NCI-H1930 (cell line): ENCODE measurements around the gene DOCK7.
"Not testable (repeated sequence)": the region's sequence is repeated elsewhere in the genome, so short reads cannot be mapped to it uniquely, and the experiment has no call there.

ENCODE experiments used
- DNase-seq, 2 experiments: peaks; one replicate each; lab custom pipeline; 2025; lab: John Stamatoyannopoulos, UW

DOCK7 gene

DNA sequence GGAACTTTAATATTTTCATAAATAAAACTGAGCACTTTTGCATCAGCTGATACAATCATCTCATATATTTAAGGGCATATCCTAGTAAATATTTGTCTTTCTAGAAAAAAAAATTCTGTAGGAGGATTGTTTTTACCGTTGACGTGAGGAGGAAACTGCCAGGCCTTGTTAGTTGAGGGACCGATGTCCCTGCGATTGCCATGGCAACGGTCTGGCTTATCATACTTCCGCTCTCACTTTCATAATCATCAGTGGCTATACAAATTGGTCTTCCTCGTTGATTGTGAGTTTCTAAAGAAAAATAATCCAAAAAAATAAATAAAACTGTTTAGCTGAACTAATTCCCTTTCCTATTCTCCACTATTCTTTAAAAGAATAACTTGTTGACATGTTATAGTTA, 160.2 kb downstream of the DOCK7 start:
- no peak for DNase-seq

DNA sequence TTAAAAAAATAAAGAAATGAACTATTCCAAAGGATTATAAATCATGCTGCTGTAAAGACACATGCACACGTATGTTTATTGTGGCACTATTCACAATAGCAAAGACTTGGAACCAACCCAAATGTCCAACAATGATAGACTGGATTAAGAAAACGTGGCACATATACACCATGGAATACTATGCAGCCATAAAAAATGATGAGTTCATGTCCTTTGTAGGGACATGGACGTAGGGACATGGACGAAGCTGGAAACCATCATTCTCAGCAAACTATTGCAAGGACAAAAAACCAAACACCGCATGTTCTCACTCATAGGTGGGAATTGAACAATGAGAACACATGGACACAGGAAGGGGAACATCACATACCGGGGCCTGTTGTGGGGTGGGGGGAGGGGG, 160.8 kb downstream of the DOCK7 start:
- not testable (repeated sequence) for DNase-seq

DNA sequence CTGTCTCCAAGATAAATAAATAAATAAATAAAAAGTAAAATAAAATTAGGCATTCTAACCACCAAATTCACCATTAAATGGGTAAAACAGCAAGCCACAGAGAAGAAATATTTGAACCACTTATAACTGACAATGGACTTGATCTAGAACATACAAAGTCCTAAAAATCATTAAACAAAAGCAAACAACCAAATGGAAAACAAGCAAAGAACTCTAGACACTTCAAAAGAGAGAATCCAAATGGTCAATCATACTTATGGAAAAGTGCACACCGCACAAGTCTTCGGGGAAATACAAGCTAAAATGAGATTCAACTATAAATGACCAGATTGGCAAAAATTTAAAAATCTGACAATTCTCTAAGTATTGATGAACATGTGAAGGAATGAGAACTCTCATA, 164.3 kb downstream of the DOCK7 start:
- no peak for DNase-seq

DNA sequence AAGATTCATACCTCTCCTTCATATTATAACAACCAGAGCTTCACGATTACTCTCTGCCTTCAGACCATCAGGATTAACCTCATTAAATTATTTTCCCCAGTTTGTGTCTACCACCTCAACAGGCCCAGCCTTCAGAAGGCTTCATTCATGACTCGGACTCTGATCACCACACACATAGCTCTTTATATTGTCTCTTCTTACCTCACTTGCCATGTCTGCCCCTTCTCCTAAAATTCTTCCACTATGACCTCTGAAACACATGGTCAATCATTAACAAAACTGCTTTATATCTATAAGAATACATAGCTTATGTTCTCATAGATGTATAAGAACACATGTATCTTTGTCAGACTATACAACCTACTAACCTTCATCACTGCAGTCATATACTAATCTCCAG, 171.6 kb downstream of the DOCK7 start:
- DNase-seq = no peak

DNA sequence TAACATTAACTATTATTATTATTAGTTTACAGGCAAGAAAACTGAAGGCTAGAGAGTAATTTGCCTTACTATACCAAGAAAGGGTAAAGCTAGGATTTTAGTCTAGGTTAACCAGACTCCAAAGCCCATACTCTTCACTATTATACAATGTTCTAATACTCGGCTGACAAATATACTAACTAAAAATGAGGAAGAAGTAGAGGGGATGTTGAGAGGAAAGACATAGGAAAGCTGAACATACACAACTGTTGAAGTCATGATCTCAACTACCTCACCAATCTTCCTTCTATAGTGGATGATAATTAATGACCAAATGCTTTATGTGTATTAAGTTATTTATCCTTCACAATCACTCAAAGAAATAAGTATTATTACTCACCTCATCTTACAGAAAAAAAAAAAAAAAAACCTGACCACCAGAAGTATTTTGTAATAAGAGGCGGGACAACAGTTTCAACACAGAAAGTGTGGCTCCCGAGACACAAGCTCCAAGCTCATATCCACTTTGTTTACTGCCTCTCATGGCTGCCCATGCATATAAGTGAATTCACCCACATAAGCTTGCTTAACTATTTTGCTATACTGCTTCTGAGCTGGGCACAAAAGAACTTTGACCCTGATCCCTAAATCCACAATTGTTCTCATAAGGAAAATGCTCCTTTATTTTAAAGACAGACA, 173.3 kb downstream of the DOCK7 start:
- DNase-seq = no peak

DNA sequence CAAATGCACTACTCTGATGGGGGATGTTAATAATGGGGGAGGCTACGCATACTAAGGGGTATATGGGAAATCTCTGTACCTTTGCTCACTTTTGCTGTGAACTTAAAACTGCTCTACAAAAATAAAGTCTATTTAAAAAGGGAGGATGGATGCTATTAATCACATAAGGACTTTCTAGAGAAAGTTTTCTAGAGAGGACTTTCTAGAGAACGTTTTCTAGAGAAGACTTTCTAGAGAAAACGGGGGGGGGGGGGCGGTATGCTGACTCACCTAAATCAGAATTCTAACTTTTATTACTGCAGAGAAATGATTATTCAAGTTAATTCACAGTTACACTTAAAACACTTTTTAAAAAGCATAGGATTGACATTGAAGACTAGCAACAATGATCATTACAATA, 175.2 kb downstream of the DOCK7 start:
- no peak for DNase-seq

DNA sequence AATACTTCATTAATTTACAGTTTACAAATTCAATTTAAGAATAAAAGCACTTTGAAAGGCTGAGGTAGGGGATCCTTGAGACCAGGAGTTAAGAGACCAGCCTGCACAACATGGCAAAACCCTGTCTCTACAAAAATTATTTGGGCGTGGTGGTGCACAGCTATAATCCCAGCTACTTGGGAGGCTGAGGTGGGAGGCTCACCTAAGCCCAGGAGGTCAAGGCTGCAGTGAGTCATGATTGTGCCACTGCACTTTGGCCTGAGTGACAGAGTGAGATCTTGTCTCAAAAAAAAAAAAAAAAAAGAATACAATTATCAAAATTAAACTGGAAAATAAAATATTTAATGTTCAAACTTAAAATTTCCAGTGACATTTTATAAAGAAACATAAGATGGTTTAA, 179.2 kb downstream of the DOCK7 start:
- DNase-seq = no peak

DNA sequence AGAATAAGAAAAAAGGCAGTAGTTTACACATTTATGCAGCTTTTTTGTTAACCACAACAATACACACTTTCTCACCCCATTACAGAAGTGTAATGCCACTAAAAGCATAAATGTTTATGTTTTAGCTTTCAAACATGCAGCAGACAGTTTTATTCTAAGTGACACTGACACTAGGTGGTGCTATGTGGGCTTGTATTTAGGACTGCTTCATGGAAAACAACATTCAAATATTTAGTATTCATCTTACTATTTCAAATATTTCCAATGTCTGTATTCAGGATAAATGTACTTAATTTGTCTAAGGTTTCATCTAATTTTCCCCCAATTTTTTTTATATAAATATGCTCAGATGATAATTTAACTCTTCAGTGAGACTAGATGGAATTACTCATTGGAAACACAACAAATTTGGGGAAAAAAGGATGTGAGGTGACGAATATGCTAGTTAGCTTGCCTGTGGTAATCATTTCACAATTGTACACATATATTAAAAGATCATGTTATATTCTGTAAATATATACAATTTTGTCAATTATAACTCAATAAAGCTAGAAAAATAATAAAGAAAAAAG, 179.9 kb downstream of the DOCK7 start:
- DNase-seq = no peak

DNA sequence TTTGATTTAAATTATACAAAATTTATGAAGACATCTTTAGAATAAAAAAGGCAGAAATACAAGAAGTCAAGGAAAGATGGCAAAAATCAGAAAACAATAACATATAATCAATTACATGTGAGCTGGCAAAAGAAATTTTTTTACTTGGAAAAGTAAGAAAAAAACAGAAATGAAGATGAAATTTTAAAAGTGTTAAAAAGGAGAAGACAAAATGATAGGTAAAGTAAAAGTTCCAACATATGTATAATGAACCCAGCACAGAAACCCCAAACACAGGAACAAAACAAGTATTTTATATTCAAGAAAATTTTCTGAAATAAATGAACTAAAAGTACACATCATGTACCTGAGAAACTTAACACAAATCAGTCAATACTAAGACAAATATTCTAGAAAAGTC, 188.0 kb downstream of the DOCK7 start:
- DNase-seq = no peak

DNA sequence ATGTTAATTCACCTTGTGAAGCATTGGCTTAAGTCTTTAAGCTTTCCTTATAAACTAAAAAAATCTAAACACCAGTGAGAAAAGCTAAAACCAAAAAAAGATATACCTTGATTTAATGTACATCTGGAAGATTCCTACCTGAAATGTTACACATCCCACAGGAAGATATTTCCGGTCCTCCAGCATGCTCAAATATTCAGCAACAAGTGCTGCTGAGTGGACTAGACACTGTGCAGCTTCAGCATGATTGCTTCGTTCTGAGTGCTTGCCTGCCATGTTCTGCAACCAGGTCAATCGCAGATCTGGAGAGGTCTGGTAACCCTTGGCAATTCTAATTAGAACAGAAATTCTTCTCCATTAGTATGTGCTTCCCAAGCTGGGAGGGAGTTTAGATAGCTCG, 194.0 kb downstream of the DOCK7 start:
- no peak for DNase-seq

DNA sequence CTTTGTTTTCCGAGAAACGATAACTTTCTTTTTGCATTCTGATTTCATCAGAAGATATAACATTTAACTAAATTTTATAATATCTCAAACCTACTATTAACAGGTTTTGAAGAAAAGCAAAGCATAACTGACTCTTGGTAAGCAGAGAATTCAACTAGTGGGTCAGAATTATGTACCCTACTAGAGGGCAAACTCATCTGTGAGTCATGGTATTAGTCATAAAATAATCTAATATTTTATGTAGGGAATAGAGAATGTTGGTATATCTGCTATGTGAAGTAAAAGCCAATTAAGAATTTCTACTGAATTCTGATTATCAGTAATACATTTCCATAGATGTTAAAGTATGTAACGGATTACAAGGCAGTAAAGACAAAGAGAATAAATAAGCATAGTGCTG, 194.5 kb downstream of the DOCK7 start:
- no peak for DNase-seq

DNA sequence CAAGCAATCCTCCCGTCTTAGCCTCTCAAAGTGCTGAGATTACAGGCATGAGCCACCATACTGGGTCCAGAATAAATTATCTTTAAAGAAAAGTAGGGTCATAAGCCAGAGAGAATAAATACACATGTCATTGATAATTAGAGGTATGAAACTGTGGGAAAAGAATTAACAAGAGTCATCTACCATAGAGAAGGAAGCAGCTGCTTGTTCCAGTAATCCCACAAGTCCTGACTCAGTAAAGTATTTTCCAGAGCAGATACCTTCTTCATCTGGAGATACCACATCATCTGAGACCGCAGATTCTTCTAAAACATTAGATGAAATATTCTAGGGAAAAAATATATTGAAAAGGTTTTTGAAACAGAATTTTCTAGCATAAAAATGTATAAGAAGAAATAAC, 195.7 kb downstream of the DOCK7 start:
- DNase-seq = no peak

DNA sequence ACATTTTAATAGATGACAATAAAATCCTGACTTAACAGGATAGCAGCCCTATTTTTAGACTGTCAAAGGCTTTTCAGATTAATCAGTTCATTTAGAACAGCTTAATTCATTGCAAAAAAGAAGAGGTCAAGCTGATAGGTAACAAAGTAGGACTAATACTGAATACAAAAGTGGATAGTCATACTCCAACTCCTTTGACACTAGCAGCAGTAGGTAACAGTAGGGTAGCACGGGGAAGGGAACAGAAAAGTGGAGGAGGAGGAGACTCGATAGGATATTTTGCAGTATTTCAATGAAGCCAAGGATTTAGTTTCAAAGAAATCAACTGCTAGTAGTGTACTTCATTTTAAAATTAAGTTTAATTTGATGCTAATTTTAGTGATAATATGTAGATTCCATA, 200.2 kb downstream of the DOCK7 start:
- no peak for DNase-seq

DNA sequence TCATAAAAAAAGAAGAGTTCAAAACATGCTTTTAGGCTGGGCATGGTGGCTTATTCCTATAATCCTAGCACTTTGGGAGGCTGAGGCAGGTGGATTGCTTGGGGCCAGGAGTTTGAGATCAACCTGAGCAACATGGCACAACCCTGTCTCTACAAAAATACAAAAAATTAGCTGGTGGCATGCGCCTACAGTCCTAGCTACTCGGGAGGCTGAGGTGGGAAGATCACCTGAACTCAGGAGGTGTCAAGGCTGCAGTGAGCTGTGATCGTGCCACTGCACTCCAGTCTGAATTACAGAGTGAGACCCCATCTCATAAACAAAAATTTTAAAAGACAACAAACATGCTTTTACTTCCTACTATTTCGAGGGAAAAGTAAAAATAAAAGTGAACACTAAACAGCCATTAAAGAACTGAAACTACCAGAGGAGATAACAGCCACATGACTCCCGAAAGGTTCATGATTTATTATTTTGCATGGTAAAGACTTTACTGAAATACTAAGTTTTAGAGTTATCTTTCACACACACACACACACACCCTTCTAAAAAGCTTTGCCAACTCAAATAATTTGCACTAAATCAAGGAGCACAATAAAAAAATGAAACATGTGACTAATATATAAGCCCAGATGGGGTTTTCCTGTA, 203.2 kb downstream of the DOCK7 start:
- DNase-seq = no peak

DNA sequence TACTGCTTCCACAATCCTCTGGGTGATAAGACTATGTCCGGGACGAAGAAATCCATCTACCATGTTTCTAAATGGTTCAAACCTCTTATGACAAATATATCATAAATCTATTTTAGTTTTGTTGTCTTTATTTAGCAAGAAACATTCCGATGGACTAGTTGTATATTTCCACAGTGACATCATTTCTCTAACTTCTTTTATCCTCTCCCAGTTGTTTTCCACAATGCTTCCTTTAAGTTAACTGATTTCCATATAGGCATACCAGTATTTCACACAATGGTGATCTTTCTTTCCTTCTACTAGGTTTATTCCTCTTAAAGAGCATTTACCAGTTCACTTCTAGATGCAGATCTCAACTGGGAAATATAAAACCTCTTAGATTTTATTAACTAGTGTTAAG, 206.5 kb downstream of the DOCK7 start:
- no peak for DNase-seq

DNA sequence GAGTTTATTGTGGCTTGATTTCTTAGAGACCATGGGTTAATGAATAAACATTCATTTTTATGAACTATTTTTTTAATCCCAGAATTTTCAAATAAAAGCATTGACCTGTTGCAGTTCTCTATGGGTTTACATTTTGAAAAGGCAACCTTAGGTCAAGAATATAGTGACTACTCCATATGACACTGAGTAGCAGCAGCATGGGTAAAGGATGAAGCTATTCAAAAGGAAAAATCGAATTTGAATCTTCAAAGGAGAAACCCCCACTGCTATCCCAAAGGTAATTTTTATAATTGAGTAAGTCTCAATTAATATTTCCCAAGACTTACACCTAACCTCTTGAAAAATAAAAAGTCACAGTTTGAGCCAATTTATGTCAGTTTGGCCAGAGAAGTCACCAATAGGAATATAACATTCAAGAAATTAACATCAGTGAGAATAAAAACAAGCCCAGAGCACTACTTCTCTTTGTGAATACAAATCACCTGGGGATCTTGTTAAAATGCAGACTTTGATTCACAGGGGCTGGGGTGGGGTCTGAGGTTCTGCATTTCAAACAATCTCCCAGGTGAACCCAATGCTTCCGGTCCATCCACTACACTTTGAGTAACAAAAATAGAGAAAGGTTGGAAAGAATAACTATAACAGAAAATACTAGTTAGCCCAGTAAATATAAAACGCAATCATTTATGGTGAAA, 211.5 kb downstream of the DOCK7 start:
- no peak for DNase-seq

DNA sequence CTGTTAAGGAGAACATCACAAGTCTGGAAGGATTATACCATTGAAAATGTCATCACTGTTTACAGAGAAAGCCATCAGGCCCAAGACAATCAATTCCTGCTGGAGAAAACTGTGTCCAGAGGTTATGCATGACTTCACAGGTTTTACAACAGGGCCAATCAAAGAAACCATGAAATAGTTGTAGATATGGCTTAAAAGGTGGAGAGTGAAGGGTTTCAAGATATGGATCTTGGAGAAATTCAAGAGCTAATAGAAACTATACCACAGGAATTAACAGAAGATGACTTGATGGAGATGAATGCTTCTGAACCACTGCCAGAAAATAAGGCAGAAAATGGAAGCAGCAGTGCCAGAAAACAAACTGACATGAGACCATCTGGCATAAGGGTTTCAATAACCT, 221.1 kb downstream of the DOCK7 start:
- no peak for DNase-seq

DNA sequence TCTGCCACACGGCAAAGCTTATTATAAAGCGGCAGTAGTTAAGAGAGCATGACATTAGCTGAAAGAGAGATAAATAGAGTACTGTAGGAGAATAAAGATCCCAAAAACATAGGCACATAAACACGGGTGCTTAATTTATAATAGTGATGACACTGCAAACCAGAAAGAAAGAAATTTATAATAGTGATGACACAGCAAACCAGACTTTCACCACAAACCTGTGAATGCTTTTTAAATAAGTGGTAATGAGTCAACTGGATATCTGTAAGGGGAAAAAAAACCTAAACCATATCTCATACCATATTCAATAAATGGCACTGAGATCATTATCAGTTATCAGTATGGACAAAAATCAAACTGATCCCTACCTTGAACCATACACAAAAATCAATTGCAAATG, 225.8 kb downstream of the DOCK7 start:
- DNase-seq = no peak

DNA sequence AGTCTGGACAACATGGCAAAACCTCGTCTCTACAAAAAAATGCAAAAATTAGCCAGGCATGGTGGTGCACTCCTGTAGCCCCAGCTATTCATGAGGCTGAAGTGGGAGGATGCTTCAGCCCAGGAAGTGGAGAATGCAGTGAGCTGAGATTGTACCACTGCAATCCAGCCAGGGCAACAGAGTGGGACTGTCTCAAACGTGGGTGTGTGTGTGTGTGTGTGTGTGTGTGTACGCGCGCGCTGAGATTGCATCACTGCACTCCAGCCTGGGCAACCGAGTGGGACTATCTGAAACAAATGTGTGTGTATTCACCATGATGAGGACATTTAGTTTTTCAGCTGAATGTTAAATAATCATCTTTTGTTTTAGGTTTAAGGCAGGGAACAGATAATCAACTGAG, 230.2 kb downstream of the DOCK7 start:
- no peak for DNase-seq

DNA sequence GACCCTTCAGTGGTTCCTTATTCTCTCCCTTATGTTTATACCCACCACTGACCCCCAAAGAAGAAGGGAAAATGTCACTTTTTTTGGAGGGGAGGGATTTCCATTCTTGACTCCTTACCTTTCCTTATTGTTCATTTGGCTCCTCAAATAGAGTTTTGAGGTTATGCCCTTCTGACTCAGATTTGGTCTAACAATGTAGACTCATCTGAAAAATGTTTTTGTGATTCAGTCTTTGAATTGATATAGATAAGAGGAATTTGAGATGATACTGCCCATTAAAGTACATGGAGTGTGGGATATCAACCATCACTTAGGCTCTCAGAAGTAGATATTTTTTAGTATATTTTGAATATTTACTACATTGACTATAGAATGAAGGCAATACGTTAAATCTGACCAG, 235.2 kb downstream of the DOCK7 start:
- DNase-seq = no peak

DNA sequence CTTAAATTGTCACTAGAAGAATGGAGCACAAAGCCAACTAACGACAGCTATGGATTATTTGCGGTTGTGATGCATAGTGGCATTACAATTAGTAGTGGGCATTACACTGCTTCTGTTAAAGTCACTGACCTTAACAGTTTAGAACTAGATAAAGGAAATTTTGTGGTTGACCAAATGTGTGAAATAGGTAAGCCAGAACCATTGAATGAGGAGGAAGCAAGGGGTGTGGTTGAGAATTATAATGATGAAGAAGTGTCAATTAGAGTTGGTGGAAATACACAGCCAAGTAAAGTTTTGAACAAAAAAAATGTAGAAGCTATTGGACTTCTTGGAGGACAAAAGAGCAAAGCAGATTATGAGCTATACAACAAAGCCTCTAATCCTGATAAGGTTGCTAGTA, 237.9 kb downstream of the DOCK7 start:
- no peak for DNase-seq

DNA sequence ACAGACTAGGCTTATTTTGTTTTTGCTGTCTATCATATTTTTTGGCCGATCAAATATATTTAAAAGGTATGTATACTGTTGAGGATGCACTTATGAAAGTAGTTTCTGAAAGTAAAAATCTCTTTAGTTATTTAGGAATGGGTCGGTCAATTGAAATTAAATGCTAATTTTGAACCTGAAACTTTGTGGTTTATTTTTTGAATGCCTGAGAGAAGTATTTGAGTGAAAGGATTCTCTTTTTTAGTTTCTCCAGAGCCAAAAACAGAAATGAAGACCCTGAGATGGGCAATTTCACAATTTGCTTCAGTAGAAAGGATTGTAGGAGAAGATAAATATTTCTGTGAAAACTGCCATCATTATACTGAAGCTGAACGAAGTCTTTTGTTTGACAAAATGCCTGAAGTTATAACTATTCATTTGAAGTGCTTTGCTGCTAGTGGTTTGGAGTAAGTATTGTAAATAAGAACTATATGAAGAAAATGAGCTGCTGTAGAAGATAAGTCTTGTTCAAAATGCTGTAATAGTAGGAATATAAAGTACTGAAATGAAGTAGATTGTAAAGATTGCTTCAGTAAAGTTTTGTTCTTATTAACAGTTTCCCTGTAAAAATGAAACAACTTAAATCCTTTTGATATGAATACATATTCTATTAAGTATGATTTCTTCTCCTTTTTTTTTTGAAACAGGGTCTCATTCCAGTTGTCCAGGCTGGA, 239.8 kb downstream of the DOCK7 start:
- DNase-seq = no peak

DNA sequence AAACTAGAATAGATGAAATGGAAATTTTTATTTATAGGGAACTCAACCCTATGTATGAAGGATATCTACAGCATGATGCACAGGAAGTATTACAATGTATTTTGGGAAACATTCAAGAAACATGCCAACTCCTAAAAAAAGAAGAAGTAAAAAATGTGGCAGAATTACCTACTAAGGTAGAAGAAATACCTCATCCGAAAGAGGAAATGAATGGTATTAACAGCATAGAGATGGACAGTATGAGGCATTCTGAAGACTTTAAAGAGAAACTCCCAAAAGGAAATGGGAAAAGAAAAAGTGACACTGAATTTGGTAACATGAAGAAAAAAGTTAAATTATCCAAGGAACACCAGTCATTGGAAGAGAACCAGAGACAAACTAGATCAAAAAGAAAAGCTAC, 243.5 kb downstream of the DOCK7 start:
- DNase-seq = no peak
